GM18507 (cell line): Measurements from ENCODE around the gene KCTD21.

ENCODE experiments used
- DNase-seq: peaks from one replicate; pipeline ENCODE4 v3.0.0; 2011; ENCODE audit warnings: low read depth; ENCODE audit not compliant: insufficient read length; ENCODE audit errors: extremely low spot score
- FAIRE-seq: peaks from 2 replicates; lab custom pipeline; 2011; peaks lifted over from hg19 to GRCh38; lab: Jason Lieb, UNC

The KCTD21 gene

DNA sequence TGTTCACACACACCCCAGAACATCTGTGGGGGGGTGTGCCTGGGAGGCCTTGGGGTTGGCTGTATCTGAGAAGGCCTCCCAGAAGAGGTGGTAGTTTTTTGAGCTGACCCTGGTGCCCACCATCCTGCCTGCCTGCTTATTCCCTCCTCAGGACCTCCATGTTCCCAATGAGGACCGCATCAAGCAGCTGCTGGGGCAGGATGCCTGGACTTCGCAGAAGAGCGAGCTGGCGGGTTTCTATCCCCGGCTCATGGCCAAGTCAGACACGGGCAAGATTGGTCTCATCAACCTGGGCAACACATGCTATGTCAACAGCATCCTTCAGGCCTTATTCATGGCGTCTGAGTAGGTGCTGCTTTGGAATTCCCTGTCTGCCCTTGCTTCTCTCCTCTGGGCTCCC, 17.3 kb upstream of the KCTD21 start:
- FAIRE-seq (no peak), DNase-seq (no peak)

DNA sequence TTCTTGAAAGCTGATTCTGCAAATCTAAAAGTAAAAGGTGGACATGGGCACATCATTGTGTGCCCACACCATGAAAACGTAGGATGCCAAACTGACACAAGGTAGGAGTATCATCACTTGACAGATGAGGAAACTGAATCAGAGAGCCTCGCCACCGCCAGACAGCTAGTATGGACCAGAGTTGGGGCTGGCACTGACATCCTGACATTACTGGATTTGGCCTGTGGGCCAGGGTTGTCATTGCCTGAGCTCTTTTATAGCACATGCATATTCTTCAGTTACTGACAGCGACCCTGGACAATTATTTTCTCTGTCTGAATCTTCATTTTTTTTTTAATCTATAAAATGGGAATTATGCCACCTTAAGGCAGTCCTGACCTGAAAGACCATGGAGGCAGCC, 16.8 kb upstream of the KCTD21 start:
- FAIRE-seq = no peak
- no peak for DNase-seq

DNA sequence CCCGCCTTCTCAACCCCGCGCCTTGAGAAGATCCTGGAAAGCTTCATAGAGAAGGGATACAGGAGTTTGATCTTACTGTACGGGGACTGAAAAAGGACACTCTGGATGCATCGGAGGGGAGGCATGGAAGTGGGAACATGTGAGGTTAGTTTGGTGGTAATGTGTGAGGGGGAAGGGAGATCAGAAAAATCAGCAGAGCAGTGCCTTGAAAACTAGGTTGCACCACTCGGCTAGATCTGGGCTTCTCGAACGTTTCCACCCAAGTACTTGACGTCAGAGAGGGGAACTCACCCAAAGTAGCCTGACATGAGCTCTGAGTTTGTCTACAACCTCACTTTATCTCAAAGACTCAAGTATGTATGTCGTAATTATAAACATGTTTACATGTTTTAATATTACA, 14.8 kb upstream of the KCTD21 start:
- no peak for DNase-seq
- no peak for FAIRE-seq

DNA sequence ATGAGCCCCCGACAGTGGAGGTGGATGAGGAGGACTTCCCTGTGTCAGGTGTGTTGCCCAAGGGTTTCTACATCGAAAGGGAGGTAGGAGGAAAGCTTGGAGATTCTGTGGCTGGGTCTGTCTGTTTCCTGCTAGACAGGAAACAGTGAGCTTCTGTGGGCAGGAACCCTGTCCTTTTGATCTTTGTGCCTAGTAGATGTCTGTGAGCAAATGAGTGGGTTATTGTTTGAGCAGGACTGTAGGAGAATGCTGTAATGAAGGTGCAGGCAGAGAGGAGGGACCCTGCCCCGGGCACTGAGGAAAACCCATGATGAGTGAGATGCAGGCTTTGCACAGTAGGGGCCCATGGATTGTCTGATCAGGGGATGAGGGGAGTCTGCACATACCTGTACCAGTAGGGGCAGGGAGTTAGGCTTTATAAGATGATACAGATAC, 14.3 kb upstream of the KCTD21 start:
- peak; percentile 44 for FAIRE-seq
- DNase-seq = no peak

DNA sequence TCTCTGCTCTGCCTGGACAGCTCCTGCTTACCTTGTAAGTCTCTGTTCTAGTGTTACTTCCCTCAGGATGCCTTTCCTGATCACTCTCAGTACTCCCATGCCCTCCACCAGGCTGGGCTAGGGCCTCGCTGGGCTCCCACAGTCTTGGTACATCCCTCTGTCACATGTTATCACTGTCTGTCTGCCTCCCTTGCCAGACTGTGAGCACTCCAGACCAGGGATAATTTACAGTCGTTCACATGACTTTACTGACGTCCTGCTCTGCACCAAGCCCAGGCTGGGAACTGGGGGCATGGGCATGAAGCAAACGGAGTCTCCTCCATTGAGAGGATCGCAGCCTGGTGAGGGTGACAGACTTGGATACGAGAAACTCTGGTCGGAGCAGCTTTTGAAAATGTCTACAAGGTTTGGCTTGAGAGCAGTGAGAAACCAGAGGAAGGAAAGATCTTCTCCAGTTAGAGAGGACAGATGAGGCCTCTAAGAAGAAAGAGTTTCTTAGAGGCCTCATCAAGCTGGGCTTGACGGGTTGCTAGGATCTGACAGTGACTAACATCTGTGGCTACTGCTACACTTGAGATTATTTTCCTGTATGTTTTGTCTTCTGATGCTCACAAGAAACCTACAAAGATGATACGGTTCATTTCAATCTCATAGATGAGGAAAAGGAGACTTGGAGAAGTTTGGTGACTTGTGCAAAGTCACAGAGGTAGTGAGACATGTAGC, 12.8 kb upstream of the KCTD21 start:
- FAIRE-seq (no peak), DNase-seq (no peak)

DNA sequence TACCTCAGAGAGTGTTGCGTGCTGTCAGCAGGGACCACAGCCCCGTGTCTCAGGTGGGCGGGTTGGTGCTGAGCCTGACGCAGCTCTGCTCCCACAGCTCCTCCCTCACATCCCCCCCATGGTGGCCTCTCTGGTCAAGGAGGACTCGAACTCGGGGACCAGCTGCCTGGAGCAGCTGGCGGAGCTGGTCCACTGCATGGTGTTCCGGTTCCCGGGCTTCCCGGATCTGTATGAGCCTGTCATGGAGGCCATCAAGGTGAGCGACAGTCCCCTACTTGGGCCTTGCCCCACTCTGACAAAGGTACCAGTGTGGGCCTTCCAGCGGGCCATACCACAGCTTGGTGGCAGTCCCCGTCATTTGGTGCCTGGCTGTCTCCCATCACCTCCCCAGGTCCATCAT, 12.1 kb upstream of the KCTD21 start:
- no peak for FAIRE-seq
- no peak for DNase-seq

DNA sequence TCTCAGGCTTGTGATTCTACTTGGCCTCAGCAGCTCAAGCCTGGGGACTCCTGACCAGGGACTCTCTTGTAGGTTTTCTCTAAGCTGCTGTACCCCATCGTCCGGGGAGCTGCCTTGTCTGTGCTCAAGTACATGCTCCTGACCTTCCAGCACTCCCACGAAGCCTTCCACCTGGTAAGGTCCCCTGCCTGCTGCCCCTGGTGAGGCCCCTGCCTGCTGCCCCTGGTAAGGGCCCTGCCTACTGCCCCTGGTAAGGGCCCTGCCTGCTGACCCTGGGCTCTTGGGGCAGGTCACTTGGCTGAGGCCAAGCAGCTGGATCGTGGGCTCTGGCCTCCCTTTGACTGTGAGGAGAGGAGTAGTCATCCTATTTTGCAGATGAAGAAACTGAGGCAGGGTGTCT, 11.6 kb upstream of the KCTD21 start:
- FAIRE-seq (no peak), DNase-seq (no peak)

DNA sequence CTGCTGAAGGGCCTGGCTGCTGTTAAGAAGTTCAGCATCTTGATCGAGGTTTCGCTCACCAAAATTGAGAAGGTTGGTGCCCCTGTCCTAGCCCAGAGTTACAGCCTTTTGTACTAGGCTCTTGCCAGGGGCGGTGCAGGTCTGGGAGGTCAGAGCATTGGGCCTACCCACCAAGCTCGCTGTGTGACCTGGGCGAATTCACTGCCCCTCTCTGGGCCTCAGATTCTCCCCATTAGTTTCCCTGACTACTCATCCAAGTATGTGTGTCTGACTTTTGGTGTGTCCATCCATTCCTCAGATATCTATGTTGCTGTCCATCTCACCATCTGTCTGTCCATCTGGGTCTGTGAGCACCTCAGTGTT, 11.2 kb upstream of the KCTD21 start:
- no peak for DNase-seq
- FAIRE-seq = no peak

DNA sequence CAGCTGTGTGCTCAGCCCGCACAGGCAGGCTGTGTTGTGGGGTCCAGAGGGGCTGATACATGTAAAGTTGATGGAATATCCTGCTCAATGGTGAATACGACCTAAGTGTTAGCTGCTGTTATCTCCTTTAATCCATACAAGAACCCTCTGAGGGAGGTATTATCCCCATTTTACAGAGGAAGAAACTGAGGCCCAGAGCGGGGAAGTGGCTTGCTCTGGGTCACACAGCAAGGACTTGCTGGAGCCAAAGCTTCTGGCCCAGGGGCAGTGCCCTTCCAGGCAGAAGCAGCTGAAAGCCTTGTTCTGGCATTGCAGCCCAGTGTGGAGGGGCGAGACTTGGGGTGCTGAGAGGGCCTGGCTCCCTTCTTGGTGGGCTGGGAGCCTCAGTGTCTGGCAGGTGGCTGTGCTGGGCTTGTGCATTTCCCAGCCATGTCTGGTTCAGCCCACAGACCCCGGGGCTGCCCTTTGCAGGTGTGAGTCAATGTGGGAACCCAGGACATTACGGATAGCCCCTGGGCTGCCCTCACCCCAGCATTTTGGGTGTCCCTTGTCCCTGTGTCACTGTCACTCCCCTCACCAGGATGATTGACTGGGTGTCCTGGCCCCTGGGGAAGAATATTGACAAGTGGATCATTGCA, 10.7 kb upstream of the KCTD21 start:
- DNase-seq = no peak
- FAIRE-seq = no peak

DNA sequence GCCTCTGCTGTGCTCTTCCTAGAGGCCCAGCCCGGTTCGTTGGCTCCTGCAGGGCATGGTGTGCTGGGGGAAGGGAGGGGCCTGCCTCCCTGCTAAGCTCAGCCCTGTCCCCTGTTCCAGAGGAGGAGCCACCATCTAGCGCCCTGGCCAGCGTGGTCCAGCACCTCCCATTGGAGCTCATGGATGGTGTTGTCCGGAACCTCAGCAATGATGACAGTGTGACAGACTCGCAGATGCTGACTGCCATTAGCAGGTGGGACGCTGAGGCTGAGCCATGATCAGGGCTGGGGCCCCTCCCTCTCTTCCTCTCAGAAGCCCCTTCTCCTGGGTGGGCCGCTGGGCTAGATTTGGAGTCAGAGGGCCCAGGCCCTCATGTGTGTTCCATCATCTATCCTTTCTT, 9.4 kb upstream of the KCTD21 start:
- DNase-seq = no peak
- FAIRE-seq = no peak

DNA sequence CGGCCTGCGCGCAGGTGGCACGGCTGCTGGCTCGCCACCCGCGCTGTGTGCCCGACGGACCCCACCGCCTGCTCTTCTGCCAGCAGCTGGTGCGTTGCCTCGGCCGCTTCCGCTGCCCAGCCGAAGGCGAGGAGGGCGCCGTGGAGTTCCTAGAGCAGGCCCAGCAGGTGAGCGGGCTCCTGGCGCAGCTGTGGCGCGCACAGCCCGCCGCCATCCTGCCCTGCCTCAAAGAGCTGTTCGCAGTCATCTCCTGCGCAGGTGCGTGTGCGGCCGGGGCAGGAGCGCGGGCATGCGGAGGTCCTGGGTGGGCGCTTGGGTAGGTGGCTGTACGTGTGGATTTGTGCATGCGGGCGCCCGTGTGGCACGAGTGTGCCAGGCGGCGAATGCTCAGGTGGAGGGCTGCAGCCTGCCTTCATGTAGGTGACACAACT, 8.2 kb upstream of the KCTD21 start:
- FAIRE-seq = no peak
- DNase-seq = no peak

DNA sequence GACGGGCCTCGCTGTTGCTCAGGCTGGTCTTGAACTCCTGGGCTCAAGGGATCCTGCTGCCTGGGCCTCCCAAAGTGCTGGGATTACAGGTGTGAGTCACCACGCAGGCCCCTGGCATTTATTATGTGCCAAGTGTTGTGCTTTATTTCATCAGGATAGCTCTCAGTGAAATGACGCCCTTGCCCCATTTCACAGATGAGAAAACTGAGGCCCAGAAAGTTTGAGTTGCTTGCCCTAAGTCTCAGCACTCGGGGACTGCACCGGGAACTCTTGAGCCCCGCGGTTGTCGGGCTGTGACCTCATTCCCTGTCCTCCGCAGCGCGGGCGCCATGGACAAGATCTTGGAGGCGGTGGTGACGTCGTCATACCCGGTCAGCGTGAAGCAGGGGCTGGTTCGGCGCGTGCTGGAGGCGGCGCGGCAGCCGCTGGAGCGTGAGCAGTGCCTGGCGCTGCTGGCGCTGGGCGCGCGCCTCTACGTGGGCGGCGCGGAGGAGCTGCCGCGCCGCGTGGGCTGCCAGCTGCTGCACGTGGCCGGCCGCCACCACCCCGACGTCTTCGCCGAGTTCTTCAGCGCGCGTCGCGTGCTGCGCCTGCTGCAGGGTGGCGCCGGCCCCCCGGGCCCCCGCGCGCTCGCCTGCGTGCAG, 7.6 kb upstream of the KCTD21 start:
- DNase-seq (no peak), FAIRE-seq (no peak)

DNA sequence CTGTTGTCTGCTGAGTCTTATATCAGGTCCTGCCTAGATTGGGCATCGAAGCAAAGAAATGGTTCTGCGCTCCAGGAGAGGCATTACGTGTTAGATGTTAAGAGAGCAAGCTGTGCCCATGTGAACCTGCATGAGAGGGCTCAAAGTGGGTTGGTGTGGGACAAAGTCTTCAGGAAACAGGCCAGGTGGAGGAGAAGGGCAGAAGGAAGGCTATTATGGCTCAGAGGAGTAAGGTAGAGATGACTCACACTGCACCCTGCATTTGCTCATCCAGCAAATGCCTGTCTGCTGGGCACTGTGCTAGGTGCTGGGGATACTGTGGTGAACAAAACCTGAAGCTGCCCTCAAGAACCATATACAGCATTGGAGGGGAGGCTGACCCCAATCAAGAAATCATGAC, 6.1 kb upstream of the KCTD21 start:
- DNase-seq = no peak
- FAIRE-seq = no peak

DNA sequence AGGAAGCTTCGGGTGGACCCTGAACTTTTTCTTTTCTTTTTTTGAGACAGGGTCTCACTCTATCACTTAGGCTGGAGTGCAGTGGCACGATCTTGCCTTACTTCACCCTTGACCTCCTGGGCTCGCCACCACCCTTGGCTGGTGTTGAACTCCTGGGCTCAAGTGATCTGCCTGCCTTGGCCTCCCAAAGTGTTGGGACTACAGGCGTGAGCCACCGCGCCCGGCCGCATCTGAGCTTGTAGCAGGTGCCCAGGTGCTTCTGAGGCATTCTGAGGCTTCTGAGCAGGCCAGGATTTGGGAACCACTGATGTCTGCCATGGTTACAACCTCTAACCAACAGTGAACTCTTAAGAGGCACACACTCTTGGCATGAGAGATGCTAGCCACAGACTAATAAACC, 5.4 kb upstream of the KCTD21 start:
- DNase-seq (no peak), FAIRE-seq (no peak)

DNA sequence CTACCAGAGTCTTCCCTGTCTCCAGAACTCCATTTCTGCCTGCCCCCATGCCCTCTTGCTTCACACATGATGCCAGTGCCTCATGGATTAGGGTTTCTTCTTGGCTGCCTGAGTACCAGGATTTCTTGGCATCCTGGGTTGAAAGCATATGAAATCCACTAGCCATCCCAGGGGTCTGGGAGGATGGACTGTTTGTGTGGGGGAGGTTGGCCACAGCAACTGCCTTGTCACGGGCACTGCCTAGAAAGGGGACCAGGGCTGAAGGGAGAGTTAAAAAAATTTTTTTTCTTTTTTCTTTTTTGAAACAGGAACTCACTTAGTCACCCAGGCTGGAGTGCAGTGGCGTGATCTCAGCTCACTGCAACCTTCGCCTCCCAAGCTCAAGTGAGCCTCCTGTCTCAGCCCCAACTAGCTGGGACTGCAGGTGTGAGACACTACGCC, 4.5 kb upstream of the KCTD21 start:
- FAIRE-seq = no peak
- no peak for DNase-seq

DNA sequence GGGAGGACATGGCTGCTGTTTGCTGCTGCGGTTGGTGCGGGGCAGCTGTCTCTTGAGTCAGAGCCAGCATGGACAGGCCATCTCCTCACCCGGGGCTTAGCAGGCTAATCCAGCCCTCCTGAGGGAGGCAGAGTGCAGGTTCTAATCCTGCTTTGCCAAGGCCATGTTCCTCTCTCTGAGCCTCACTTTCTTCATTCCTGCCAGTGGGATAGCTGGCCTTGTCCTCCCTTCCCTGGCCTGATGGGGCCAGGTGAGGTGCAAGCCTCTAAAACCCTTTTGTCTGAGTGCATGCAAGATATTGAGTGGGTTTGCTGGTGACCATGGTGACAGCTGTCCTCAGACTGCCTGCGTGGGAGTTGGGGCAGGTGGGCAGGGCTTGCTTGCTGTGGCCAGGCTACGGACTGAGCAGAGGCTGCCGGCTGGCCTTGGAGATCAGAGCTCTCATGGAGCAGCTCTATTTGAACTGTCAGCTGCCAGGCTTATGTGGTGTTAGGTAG, 3.8 kb upstream of the KCTD21 start:
- FAIRE-seq (no peak), DNase-seq (no peak)

DNA sequence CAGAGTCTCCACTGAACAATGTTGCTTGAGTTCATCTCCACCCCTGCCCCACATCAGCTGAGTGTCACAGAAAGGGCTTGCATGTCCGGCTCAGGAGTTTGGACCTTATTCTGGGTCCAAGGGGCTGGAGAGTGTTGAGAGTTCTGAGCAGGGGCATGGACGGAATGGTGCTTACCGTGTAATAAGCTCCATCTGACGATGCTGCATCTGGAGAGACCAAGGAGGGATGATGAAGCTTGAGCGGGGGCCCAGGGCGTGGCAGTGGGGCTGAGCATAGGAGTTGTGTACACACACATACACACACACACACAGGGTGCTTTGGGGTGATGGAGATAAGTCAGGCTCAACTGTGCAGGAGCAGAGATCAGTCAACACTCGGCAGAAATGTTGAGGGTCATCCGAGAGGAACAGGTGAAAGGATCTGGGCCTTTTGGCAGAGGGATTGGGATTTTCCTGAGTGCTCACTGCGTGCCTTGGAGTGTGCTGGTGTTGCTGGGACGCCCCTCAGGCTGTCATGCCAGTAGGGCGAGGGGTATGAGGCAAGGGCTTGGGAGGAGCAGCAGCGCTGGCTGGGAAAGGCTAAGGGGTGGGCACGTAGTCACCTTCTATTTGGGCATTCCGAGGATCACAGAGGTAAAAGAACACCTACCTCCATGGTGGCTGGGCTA, 2.6 kb upstream of the KCTD21 start:
- FAIRE-seq = no peak
- DNase-seq = no peak

DNA sequence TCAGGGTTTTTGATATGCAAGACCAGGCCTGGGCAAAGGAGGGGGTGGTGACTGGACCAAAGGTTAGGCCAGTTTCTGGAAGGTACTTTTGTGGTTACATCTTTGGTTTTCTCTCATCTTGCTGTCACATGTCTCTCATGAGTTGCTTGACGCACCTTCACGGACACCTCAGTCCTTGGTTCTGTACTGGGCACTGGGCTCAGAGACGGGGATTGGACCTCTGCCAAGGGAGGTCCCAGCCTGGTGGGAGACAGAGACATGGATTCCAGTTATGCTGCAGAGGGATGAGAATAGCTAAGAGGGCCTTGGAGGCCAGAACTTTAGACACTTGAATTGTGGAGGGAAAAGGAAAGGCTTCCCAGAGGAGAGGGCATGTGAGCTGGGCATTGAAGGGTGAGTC, 1.9 kb upstream of the KCTD21 start:
- DNase-seq (no peak), FAIRE-seq (no peak)

DNA sequence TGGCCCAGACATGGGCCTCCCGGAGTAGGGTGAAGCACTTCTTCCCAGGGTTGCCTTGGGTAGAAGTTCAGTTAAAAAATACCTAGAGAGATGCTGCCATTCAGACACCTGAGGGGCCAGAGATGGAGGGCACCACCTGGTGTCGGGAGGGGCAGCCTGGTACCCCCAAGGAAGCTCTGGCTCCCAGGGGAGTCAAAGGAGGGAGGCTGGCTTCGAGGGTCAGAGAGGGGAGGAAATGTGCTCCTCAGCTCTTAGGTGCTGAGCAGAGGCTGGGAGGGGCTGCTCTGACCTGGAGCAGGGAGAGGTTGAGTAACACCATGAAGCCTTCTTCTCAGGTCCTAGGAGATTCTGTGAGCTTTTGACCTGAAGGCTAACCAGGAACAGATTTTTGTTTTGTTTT, 1.4 kb upstream of the KCTD21 start:
- FAIRE-seq (no peak), DNase-seq (no peak)

DNA sequence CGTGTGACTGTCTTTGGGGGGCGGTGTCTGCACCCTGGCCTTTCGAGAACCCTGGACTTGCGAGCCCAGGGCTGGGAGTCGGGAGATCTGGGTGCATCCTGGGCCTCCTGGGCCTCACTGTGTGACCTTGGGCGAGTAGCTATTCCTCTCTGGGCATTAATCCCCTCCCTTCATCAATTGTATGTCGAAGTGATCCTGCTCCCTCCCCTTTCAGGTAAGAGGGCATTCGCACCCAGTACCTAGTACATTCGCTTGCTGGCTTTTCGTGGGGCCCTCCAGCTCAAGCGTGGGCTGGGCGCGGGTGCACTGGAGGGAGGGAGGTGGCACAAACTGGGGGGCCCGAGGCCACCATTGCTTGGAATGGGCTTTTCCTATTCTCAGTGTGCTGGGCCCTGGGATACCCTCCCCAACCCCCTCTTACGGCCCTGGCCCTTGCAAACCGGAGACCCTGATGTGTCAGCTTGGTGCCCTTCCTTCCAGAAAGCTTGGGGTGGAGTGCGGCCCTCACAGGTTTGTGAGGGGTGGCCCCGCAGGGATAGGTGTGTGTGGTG, 823 bp upstream of the KCTD21 start:
- DNase-seq = no peak
- no peak for FAIRE-seq
